ENCODE data around the gene GREB1. TPM values are rescaled to one million over a fixed set of nuclear protein-coding genes. Genes with fewer than 3 reads are reported as not detected.
A peak's percentile ranks its signal among the peaks of the same experiment; 100 is the strongest.

GREB1 gene
- total and polyA plus RNA-seq, 2 of the 13 experiments (the other 11 are each of a cell fraction or from before 2014, with no cell fraction given) = 31.3 to 61.2 TPM

DNA sequence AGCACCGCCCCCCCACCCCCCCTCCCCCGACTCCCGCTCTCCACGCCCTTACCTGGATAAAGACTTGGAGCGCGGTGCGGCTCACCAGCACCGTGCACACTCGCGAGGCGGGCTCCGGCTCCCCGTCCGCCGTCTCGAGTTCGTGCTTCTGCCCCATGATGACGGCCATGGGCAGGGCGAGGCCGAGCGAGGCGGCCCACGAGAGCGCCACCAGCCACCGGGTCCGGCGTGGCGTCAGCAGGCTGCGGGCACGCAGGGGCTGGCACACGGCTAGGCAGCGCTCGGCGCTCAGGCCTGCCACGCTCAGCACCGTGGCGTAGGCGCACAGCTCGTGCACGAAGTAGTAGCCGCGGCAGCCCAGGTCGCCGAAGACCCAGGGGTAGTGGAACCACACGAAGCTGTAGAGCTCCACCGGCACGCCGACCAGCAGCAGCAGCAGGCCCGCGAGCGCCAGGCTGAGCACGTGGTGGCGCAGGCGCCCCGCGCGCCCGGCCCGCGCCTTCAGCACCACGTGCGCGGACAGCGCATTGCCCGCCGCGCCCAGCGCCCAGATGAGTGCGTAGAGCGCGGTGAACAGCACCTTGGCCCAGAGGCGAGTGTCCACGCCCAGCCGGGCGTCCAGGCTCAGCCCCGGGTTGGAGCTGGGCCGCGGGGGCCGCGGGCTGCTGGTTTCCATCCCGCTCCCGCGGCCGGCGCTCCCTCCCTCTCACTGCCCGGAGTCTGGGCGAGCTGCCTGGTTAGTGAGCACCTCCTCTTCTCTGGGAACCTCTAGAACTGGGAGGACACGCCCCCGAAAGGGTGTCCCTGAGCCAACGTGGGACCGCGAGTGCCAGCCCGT, 135.8 kb downstream of the GREB1 start, which contains the start of gene NTSR2 (continued):
- TF ChIP-seq NFE2 (CRISPR knock-in tag; IDR thresholded peaks at IDR 0.05) = no peak
- peak; percentile 18; the same call in 1 of the 2 replicates for TF ChIP-seq HCFC1 (IDR thresholded peaks at IDR 0.05; ENCODE audit: low read depth, low read length)
- no peak for TF ChIP-seq TAF15 (IDR thresholded peaks at IDR 0.05; ENCODE audit: low read depth, low read length, poor library complexity, severe bottlenecking)
- no peak; the same call in 1 of the 2 replicates for TF ChIP-seq ZNF660 (CRISPR knock-in tag; IDR thresholded peaks at IDR 0.05; ENCODE audit: borderline replicate concordance, low read depth)
- TF ChIP-seq SETDB1 (CRISPR knock-in tag; IDR thresholded peaks at IDR 0.05; ENCODE audit: borderline replicate concordance) = no peak
- TF ChIP-seq TFDP1 (CRISPR knock-in tag; IDR thresholded peaks at IDR 0.05; ENCODE audit: borderline replicate concordance) = peak; percentile 98
- TF ChIP-seq, protein P1, sequence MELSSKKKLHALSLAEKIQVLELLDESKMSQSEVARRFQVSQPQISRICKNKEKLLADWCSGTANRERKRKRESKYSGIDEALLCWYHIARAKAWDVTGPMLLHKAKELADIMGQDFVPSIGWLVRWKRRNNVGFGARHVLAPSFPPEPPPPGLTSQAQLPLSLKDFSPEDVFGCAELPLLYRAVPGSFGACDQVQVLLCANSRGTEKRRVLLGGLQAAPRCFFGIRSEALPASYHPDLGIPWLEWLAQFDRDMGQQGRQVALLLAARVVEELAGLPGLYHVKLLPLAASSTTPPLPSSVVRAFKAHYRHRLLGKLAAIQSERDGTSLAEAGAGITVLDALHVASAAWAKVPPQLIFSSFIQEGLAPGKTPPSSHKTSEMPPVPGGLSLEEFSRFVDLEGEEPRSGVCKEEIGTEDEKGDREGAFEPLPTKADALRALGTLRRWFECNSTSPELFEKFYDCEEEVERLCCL (CRISPR knock-in tag; IDR thresholded peaks at IDR 0.05; ENCODE audit: borderline replicate concordance) = peak; percentile 76; the same call in 1 of the 2 replicates
- peak; percentile 89 for TF ChIP-seq ZNF556 (CRISPR knock-in tag; IDR thresholded peaks at IDR 0.05; ENCODE audit: borderline replicate concordance)
- TF ChIP-seq ZNF788 (CRISPR knock-in tag; IDR thresholded peaks at IDR 0.05; ENCODE audit: borderline replicate concordance) = peak; percentile 82; the same call in 1 of the 2 replicates
- no peak for TF ChIP-seq FIP1L1 (IDR thresholded peaks at IDR 0.05; ENCODE audit: borderline replicate concordance, insufficient read depth, low read depth, low read length)
- TF ChIP-seq ZNF234 (CRISPR knock-in tag; conservative IDR thresholded peaks at IDR 0.05) = peak; percentile 90
- TF ChIP-seq ZNF614 (CRISPR knock-in tag; IDR thresholded peaks at IDR 0.05; ENCODE audit: borderline replicate concordance) = peak; percentile 96
- TF ChIP-seq PTBP1 (IDR thresholded peaks at IDR 0.05; ENCODE audit: low read depth, low read length, poor library complexity, severe bottlenecking) = no peak
- no peak for TF ChIP-seq CBX2 (IDR thresholded peaks at IDR 0.05; ENCODE audit: low read depth, low read length)
- TF ChIP-seq CBX2 (CRISPR knock-in tag; IDR thresholded peaks at IDR 0.05; ENCODE audit: low read depth) = peak; percentile 99
- peak; percentile 81; the same call in 1 of the 2 replicates for TF ChIP-seq CBX5 (CRISPR knock-in tag; IDR thresholded peaks at IDR 0.05; ENCODE audit: borderline replicate concordance)
- TF ChIP-seq ZFYVE20 (CRISPR knock-in tag; IDR thresholded peaks at IDR 0.05; ENCODE audit: borderline replicate concordance, low read depth) = peak; percentile 99
- TF ChIP-seq U2AF2 (IDR thresholded peaks at IDR 0.05; ENCODE audit: low read depth, low read length) = no peak
- TF ChIP-seq RNF2 (conservative IDR thresholded peaks at IDR 0.05; ENCODE audit: low read depth) = peak; percentile 99
- TF ChIP-seq THAP11 (CRISPR knock-in tag; IDR thresholded peaks at IDR 0.05) = peak; percentile 86
- TF ChIP-seq ZSCAN25 (CRISPR knock-in tag; IDR thresholded peaks at IDR 0.05) = peak; percentile 88; the same call in 1 of the 2 replicates
- peak; percentile 99 for TF ChIP-seq CAMTA2 (CRISPR knock-in tag; IDR thresholded peaks at IDR 0.05; ENCODE audit: borderline replicate concordance)
- TF ChIP-seq KDM2A (CRISPR knock-in tag; IDR thresholded peaks at IDR 0.05; ENCODE audit: borderline replicate concordance, low read depth) = peak; percentile 95
- TF ChIP-seq ARNT (IDR thresholded peaks at IDR 0.05) = no peak
- TF ChIP-seq, protein P2, sequence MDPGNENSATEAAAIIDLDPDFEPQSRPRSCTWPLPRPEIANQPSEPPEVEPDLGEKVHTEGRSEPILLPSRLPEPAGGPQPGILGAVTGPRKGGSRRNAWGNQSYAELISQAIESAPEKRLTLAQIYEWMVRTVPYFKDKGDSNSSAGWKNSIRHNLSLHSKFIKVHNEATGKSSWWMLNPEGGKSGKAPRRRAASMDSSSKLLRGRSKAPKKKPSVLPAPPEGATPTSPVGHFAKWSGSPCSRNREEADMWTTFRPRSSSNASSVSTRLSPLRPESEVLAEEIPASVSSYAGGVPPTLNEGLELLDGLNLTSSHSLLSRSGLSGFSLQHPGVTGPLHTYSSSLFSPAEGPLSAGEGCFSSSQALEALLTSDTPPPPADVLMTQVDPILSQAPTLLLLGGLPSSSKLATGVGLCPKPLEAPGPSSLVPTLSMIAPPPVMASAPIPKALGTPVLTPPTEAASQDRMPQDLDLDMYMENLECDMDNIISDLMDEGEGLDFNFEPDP (CRISPR knock-in tag; conservative IDR thresholded peaks at IDR 0.05) = peak; percentile 99

All from HepG2 (cell line).